Uterus (tissue), 4 donors: ENCODE data around the gene USP17L17. TPM values are rescaled to one million over a fixed set of nuclear protein-coding genes. Genes with fewer than 3 reads are reported as not detected.
"Not testable (repeated sequence)": the region's sequence is repeated elsewhere in the genome, so short reads cannot be mapped to it uniquely, and the experiment has no call there.

ENCODE experiments used
- DNase-seq, 2 donors: peaks; one replicate each; pipeline ENCODE4 v3.0.0-alpha.2; 2019 to 2020
- H3K27ac ChIP-seq, 2 donors: fragments of 200-600 bp; sonication (generic); 1 replicate in 1 of 2; 2 replicates in 1 of 2; pipeline ENCODE4 v1.5.1; 2016 to 2018
- H3K27me3 ChIP-seq, 2 donors: fragments of 200-600 bp; sonication (generic); one replicate each; pipeline ENCODE4 v1.5.1; 2018 to 2019; ENCODE audit warnings: control low read depth in 1 of 2
- H3K36me3 ChIP-seq, 2 donors: fragments of 200-600 bp; sonication (generic); one replicate each; pipeline ENCODE4 v1.5.1; 2019; ENCODE audit warnings: control low read depth in 1 of 2
- H3K4me1 ChIP-seq, 2 donors: fragments of 200-600 bp; sonication (generic); one replicate each; pipeline ENCODE4 v1.5.1; 2018 to 2019; ENCODE audit warnings: control low read depth in 1 of 2
- H3K4me3 ChIP-seq, 2 donors: fragments of 200-600 bp; sonication (generic); 1 replicate in 1 of 2; 2 replicates in 1 of 2; pipeline ENCODE4 v1.5.1; 2018 to 2019; ENCODE audit warnings: mild to moderate bottlenecking in 1 of 2
- H3K9me3 ChIP-seq, 2 donors: fragments of 200-600 bp; sonication (generic); one replicate each; pipeline ENCODE4 v1.5.1; 2019; ENCODE audit warnings: control low read depth in 1 of 2
- intact Hi-C: fragments of 100-400 bp; cut with DNase I; formaldehyde crosslinking; loops from one replicate; pipeline ENCODE4 v1.15.1; 2023; ENCODE audit warnings: low total_unique reads
- total RNA-seq, 4 donors: library from RNA; depleted of rRNA in 3 of 4; stranded (reverse); fragments of >200 nt in 3 of 4; gene quantifications; one replicate each; pipeline versions ENCODE4 v1.1.0 to v1.2.4, GENCODE V29; 2014 to 2023
- donor health status: DM: yes; HTN: yes; CAD: no.

USP17L17 gene
- total RNA-seq, 4 donors from 2014 or later: not detected

GRCh38 chr4:9262572-9262971, 18.9 kb downstream of the USP17L17 start, which contains the start of gene USP17L21:
Gene USP17L21 (plus strand): TSS chr4:9262872. CDS start chr4:9262872, 0 bp downstream.
- H3K4me3 ChIP-seq, H3K27me3 ChIP-seq, H3K36me3 ChIP-seq, H3K9me3 ChIP-seq, DNase-seq, H3K4me1 ChIP-seq, H3K27ac ChIP-seq, intact Hi-C loops: not testable (repeated sequence)

- H3K9me3 ChIP-seq, intact Hi-C loops, H3K4me1 ChIP-seq, H3K36me3 ChIP-seq, DNase-seq, H3K4me3 ChIP-seq, H3K27me3 ChIP-seq, H3K27ac ChIP-seq: not testable (repeated sequence)
Observed at GRCh38 chr4:9267319-9267718, 23.6 kb downstream of the USP17L17 start, which contains the start of gene USP17L22. Gene USP17L22 (plus strand): TSS chr4:9267619. CDS start chr4:9267619, 0 bp downstream.

DNA sequence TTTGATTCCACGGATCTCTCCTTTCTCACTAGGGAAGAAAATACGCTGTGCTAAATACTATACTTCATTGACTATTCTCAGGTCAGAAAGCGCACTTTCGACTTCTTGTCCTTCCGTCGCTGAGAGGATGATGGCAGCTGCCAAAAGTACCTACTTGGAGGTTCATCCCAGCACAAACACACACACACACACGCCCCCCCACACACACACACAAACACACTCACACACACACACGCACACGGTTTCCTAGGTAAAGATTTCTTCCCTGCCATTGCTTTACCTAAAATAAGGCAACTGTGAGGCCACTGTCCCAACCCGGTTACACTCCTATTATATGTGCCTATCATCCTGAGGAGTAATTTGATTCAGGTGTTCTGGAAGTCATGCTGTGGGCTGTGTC, 28.0 kb downstream of the USP17L17 start:
- H3K27ac ChIP-seq, H3K27me3 ChIP-seq, H3K4me1 ChIP-seq, H3K4me3 ChIP-seq, H3K36me3 ChIP-seq, intact Hi-C loops, H3K9me3 ChIP-seq: not testable (repeated sequence)
- DNase-seq: peak; percentile 21 to 46

Other genes starting within 250 kb of the USP17L17 start
- gene FAM90A26, start 73.5 kb upstream of the USP17L17 start, total RNA-seq: not detected
- gene USP17L10, start 33.2 kb upstream of the USP17L17 start, total RNA-seq: not detected
- gene USP17L11, start 28.5 kb upstream of the USP17L17 start, total RNA-seq: not detected
- gene USP17L12, start 23.7 kb upstream of the USP17L17 start, total RNA-seq: not detected
- not detected for gene USP17L13, start 19.0 kb upstream of the USP17L17 start, total RNA-seq
- under 1 TPM in 1 of 4 donors, not detected in 3; 0.27 TPM for gene USP17L15, start 9.5 kb upstream of the USP17L17 start, total RNA-seq
- gene USP17L18, start 4.8 kb downstream of the USP17L17 start, total RNA-seq: not detected
- gene USP17L19, start 9.5 kb downstream of the USP17L17 start, total RNA-seq: not detected
- gene USP17L20, start 14.2 kb downstream of the USP17L17 start, total RNA-seq: not detected
- gene USP17L21, start 19.0 kb downstream of the USP17L17 start, total RNA-seq: not detected
- gene USP17L22, start 23.7 kb downstream of the USP17L17 start, total RNA-seq: not detected
- gene USP17L24, start 81.3 kb downstream of the USP17L17 start, total RNA-seq: not detected
- gene USP17L25, start 86.0 kb downstream of the USP17L17 start, total RNA-seq: not detected
- not detected for gene USP17L26, start 90.8 kb downstream of the USP17L17 start, total RNA-seq
- gene USP17L5, start 95.5 kb downstream of the USP17L17 start, total RNA-seq: not detected
- not detected for gene USP17L27, start 100.3 kb downstream of the USP17L17 start, total RNA-seq
- gene USP17L28, start 105.0 kb downstream of the USP17L17 start, total RNA-seq: not detected
- gene USP17L29, start 109.8 kb downstream of the USP17L17 start, total RNA-seq: not detected
- not detected for gene USP17L30, start 119.2 kb downstream of the USP17L17 start, total RNA-seq
- not detected for gene DEFB131A, start 200.5 kb downstream of the USP17L17 start, total RNA-seq